GM12874 (cell line): ENCODE results near the gene TENT5A.

Source experiments
- TF ChIP-seq, protein P1 (sequence below): IDR thresholded peaks from 2 replicates; pipeline ENCODE4 v1.5.1; 2011; ENCODE audit warnings: low read depth, mild to moderate bottlenecking, control low read depth, low read length, moderate library complexity; ENCODE audit not compliant: insufficient read depth

The TENT5A gene

DNA sequence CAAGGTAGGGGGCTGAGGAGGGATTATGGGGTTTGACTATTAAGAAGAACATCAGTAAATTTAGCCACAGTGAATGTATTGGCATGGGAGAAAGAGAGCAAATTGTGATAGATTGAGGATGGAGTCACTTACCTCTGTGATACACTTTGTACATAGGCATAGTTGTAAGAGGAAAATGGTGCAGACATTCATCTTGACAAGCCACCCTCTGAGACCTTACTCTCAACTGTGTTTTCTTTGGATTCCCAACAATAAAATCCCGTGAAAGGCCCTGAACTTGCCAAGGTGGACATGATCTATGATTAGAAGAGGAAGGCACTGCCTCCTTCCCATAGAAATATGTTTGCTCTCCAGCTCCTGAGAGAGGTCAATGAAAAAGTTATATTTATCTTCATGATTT, 18.6 kb upstream of the TENT5A start:
- TF ChIP-seq, protein P1, sequence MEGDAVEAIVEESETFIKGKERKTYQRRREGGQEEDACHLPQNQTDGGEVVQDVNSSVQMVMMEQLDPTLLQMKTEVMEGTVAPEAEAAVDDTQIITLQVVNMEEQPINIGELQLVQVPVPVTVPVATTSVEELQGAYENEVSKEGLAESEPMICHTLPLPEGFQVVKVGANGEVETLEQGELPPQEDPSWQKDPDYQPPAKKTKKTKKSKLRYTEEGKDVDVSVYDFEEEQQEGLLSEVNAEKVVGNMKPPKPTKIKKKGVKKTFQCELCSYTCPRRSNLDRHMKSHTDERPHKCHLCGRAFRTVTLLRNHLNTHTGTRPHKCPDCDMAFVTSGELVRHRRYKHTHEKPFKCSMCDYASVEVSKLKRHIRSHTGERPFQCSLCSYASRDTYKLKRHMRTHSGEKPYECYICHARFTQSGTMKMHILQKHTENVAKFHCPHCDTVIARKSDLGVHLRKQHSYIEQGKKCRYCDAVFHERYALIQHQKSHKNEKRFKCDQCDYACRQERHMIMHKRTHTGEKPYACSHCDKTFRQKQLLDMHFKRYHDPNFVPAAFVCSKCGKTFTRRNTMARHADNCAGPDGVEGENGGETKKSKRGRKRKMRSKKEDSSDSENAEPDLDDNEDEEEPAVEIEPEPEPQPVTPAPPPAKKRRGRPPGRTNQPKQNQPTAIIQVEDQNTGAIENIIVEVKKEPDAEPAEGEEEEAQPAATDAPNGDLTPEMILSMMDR, result no peak

DNA sequence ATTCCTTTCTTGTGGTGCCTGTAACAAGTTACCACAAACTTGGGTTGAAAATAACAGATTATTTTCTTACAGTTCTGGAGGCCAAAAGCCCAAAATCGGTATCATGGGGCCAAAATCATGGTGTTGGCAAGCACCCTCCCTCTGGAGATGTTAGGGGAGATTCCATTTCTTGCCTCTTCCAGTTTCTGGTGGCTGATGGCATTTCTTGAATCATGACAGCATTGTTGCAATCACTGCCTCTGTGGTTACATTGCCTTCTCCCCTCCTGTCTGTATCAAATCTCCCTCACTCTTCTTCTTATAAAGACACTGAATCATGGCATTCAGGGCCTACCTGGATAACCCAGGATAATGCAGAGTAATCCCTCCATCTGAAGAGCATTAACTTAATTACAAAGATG, 17.9 kb upstream of the TENT5A start:
- TF ChIP-seq, protein P1, result no peak

DNA sequence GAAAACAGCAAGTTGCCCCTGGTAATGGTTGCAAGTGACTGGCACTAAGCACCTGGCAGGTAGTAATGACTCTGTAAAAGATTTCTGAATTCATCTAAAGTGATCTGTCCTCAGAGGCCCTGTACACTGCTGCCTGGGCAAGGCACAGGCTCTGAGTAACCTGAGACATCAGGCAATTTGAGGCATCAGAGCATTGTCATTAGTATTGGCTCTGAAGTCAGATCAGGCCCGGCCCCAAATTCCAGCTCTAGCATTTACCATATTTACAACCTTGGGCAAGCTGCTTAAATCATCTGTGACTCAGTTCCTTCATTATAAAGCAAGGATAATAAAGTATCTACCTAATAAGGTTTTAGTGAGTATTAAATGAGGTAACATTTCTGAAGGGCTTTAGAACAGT, 17.3 kb upstream of the TENT5A start:
- TF ChIP-seq, protein P1, result no peak

DNA sequence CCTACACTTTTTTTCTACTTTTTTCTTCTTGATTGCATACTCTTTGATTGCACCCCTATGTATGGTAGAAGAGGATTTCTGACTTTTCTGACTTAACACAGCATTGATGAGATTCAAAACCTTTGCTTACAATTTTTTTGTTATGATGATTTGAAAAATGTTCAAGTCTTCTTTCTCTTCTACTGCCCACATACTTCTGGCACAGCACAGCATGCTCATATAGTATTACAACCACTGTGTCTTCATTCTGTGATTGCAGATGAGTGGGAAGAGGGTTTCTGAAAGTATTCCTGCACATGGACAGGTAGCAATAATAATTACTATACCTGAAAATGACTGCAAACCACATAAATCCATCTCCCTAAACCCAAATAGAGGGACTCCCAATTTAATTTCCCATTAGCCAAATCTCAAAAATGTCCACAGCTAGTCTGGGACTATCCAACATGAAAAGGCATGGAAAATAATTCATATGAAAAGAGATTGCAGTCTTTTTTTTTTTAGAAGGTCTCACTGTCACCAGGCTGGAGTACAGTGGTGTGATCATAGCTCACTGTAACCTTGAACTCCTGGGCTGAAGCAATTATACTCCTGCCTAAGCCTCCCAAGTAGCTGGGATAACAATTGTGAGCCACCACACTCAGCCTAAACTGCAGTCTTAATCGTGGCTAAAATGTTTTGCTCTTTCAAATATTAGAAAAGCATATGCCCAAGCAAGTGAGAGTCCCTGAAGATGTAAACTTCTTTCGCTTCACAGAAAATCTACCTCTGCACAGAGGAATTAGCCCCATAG, 15.9 kb upstream of the TENT5A start:
- TF ChIP-seq, protein P1, result no peak

DNA sequence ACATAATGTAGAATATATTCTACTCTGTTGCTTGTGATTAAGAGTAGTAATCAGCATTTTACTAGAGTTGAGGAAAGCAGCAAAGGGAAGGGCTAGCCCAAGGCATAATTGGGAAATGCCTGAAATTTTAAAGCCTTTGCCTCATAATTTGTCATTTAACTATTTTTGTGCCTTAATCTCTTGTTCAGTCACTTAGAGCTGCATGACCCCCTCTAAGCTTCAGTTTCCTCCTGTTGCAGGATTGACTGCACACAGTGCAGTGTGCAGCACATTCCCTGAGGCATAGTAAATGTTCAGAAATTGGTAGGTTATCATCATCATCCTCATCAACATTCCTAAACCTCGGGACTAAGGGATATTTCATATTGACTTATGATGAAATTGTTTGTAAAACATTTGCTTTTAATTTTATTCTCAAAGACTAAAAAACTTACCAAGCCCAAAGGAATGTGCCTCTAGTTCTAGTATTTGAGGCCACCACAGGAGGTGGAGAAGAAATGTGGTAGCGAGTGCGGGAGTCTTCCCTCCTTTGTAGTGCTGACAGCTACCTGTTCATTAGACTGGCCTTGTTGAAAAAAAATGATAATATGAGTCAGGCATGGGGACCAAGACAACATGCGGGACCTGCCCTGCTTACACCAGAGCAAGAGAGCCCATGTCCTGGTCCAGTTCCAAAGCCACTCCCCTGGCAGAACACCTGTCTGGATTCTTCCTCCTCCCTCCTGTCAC, 14.8 kb upstream of the TENT5A start:
- TF ChIP-seq, protein P1, result no peak

DNA sequence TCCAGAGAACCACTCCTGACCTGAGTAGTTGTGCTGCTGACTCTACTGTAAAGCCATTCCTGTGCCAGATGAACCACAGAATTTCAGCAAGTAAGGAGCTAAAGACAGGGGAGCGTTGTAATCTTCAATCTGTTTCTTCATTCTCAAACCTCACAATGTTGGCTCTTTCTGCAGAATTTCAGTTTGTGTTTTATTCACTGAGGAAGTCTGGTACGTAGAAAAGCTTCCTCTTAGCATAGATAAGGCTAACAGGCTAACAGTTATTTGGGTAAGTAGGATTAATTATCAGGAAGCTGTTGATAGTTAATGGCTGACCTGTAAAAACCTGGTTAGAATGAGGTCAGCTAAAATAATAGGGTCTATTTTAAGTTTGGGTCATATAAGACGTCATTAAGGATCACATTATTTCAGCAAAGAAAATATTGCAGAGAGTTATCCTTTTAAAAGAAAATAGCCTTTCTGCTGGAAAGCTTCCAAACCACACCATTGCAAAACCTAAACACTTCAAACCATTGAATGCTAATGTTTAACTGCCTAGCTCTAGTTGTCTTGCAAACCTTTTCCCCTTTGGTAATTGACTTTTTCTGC, 14.1 kb upstream of the TENT5A start:
- TF ChIP-seq, protein P1, result no peak

DNA sequence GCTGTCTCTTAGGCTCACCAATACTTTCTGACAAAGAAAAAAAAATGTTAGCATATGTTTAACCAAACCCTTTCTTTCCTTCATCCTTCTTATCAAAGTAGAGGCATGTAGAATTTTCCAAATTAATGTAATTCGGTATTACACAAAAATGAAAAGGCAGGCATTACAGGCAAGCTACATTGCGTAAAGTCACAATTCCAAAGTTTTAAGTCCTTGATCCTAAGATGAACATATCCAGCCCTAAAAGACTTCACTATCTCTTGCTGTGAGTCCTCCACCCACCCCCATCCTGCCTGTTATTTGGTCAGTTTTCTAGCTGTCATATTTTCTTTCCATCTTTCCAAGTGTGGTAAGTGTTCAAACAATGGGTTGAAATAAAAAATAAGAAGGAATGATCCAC, 12.1 kb upstream of the TENT5A start:
- TF ChIP-seq, protein P1, result no peak
